ENCODE data around the gene ZNF730.
"Not testable (repeated sequence)": the region's sequence is repeated elsewhere in the genome, so short reads cannot be mapped to it uniquely, and the experiment has no call there.

Gene ZNF730

DNA sequence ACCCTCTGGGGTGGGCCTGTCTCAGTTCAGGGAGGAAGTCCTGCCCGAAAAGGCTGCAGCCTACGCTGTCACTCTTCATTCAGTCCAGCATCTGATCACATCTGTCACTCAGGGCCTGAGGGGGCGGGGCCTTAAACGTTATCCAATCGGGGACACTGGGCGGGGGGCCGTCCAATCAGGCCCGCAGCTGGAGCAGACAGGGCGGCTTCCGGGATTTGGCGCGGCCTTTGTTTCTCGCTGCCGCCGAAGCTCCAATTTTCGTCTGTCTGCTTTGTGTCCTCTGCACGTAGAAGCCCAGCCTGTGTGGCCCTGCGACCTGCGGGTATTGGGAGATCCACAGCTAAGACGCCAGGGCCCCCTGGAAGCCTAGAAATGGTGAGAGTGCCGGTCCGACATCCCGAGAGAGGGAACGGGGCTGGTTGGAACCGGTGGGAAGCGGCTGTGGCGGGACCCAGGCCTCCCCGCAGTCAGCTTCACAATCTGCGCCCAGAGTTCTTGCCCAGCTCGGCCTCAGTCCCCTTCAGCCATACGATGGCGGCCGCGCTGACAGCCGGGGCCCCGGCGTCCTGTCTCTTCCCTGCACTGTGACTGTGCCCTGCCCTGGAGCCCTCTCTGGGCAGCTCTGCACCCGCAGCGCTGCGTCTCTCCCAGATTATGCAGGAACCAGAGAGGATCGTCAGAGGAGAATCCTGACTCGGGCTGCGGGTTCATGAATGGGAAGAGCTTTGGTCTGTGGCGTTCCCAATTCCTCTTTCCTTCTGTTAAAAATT lies at the start of gene ZNF730:
Gene ZNF730, plus strand, starts transcription at position 224 of the 770 bp plus-strand sequence. Its CDS starts 149 bp downstream, at position 373.
- no peak for DNase-seq (ENCODE audit: low spot score)

DNA sequence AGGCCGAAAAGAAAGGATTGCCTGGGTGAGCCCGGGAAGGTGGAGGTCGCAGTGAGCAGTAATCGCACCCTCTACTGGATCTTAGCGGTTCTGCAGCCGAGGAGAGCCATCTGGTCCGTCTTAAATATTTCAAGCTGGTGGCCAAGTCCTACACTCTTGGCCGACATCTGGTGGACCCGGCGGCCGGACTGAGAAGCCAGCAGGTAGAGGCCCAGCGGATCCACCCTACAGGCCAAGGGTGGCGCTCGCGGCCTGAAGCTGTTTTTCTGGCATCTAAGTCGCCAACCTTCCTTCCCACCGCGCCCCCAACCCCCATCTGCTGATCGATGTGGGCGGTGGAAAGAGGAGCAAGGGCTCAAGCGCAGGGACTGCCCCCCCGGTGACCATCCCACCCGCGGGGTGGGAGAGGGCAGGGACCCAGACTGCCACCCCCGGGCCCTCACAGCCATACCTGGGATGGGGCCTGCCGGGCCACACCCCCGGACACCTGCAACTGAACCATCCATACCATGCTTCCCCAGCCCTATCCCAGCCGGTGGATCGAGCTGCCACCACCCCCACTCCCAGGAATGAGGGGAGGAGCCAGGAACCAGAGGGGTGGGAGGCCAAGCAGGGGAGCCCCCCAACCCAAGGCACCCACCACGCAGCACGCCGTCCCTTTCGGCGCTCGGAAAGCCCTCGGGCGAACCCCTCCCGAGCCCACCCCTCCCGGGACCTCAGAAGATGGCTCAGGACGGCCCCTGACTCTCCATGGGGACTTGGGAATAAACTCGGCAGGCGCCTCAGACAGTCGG lies 46.3 kb upstream of the ZNF730 start:
- no peak for DNase-seq (ENCODE audit: low spot score)

DNA sequence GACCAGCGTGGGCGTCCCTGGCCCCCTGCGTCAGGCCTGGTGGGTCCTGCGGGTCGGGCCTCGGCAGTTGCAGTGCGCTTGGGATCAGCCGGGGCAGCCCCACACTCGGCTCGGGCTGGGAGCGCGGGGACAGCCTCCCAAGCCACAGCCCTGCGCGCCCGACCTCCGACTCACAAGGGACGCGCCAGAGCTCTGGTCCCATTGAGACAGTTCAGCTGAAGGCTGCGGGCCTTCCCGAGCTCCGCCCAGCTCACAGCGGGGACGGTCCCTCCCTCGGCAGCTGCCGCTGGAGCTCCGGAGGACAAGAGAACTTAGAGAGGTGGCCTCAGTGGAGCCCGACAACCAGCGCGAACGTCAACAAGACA lies 45.7 kb upstream of the ZNF730 start:
- DNase-seq (ENCODE audit: low spot score): no peak

DNA sequence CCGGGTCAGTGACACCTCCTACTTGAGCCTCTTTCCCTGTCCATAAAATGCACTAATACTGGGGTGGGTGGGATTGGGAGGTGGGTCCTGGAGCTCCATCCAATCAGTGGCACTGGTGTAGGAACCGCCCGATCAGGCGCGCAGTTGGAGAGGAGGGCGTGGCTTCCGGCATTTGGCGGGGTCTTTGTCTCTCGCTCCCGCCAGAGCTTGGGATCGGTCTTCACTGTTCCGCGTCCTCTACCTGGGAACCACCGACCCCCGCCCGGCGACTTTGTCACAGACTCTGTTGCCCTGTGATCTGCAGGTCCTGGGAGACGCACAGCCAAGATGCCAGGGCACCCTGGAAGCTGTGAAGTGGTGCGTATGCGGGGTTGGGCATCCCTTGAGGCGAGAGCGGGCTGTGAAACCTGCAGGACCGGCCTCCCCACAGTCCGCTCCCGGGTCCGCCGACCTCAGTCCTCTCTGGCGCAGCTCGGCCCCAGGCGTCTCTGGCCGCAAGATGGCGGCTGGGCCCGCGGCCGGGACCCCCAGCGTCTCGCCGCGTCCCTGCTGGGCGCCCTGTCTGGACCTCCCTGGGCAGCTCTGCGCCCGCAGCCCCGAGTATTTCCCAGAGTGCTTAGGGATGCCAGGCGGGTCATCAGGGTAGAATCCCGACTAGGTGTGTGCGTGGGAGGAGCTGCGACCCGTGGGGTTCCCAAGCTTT lies 41.6 kb upstream of the ZNF730 start:
- DNase-seq (ENCODE audit: low spot score): no peak

DNA sequence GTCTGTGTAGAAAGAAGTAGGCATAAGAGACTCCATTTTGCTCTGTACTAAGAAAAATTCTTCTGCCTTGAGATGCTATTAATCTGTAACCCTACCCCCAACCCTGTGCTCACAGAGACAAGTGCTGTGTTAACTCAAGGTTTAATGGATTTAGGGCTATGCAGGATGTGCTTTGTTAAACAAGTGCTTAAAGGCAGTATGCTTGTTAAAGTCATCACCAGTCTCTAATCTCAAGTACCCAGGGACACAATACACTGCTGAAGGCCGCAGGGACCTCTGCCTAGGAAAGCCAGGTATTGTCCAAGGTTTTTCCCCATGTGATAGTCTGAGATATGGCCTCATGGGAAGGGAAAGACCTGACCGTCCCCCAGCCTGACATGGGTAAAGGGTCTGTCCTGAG lies 39.0 kb upstream of the ZNF730 start:
- not testable (repeated sequence) for DNase-seq (ENCODE audit: low spot score)

DNA sequence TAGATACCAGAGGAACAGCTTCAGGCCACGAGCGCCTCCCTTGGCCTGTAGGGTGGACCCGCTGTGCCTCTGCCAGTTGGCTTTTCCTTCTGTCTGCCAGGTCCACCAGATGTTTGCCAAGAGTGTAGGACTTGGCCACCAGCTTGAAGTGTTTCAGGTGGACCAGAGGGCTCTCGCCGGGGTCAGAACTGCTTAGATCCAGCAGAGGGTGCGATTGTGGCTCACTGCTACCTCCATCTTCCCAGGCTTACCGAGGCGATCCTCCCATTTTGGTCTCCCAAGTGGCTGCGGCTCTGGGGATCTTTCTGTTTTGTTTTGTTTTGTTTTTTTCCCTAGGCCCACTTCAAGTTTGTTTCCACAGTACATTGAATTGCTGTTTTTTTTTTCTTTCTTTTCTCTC lies 23.0 kb upstream of the ZNF730 start:
- no peak for DNase-seq (ENCODE audit: low spot score)

DNA sequence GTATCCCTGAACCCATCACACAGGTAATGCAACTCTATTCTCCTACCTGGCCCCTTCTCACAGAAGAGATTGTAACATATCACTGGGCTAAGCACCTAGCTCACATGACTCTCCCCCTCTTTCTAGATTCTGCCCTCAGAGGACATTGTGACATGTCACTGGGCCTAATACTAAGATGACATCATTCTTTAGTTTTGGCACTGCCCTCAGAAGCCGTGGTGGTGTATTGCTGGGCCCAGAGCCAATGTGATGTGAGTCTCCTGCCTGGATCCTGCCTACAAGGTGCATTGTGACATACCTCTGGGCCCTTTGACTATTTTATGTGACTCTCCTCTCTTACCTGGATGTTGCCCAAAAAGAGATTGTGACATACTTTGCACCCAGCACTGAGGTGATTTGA lies 21.4 kb upstream of the ZNF730 start:
- DNase-seq (ENCODE audit: low spot score): no peak

DNA sequence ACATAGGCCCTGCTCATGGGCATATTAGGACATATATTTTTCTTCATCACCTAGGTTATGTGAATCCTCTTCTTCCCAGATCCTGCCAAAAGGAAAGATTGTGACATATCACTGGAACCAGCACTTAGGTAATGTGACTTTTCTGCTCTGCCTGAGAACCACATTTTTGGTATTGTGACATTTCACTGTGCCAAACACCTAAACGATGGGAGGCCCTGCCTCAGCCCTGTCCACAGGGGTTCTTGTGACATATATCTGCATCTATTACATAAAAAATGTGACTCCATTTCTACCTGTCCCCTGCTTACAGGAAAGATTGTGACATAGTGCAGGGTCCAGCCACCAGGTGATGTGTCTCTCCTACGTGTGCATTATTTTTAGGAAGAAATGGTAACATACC lies 18.5 kb upstream of the ZNF730 start:
- no peak for DNase-seq (ENCODE audit: low spot score)

DNA sequence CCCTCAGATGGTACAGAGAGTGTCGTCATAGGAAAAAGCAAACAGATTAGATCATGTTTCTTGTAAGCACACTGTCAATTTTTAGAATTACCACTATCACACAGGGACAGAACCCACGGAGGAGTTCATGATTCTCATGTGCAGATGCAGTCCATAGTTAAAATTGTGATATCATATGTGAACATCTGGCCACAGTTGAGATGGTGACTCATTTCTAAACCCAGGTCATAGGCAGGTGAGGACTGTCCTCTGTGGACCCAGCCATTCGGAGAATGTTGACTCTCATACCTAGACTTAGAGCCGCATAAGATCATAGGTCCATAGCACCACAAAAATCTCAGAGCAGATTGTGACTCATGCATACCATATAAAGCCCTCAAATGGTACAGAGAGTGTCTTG lies 17.8 kb upstream of the ZNF730 start:
- no peak for DNase-seq (ENCODE audit: low spot score)

DNA sequence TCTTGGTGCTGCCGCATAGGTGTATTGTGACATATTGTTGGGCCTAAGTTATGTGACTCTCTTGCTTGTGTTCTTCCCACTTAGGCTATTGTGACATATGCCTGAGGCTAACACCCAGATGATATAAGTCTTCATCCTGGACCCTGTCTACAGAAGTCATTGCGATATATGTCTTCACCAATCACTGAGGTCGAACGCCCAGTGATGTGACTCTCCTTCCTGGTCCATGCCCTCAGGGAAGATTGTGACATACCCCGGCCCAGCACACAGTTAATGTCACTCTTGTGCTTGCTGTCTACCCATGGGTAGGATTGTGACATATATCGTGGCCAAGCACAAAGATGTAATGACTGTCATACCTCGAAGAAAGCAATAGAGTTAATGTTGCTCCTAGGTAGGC lies 16.9 kb upstream of the ZNF730 start:
- no peak for DNase-seq (ENCODE audit: low spot score)

DNA sequence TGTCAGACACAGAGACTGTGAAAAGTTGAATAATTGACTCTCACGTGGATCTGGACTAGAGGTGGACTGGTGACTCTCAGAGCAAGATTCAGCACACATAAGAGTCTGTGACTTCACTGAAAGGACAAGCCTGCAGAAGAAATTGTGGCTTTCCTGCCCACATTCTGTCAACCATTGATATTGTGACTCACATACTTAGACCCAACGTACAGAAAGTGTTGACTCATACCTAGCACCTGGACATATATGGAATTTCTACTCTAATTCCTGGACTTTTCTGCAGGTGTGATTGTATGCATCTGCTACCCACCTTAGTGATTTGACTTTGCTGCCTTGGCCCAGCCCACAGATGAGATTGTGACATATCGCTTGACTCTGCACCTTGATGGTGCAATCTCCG lies 15.6 kb upstream of the ZNF730 start:
- no peak for DNase-seq (ENCODE audit: low spot score)

DNA sequence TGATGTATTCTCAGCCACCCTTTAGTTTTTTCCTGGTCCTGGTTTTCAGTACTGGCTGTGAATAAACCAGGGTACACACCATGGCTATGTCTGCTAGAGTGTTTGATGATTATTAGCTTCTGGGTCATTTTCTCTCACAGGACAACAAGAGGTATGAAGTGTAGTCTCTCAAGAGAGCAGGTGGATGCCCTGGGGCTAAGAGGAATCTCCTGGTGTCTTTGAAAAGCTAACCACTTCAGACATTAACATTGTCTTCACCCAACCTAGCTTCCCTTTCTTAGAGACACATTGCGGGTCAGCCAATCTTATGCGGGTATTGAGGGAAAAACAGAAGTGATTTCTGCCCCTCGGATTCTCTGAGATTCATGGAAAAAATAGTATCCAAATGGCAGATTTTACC lies 1.6 kb downstream of the ZNF730 start:
- no peak for DNase-seq (ENCODE audit: low spot score)

DNA sequence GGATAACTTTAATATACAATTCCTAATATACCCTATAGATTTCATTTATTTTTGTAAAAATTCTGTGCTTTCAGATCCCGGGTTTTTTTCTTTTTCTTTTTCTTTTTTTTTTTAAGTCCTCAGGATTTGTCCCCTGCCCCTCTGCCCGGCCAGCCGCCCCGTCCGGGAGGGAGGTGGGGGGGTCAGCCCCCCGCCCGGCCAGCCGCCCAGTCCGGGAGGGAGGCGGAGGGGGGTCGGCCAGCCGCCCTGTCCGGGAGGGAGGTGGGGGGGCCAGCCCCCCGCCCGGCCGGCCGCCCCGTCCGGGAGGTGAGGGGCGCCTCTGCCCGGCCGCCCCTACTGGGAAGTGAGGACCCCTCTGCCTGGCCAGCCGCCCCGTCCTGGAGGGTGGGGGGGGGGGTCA lies 17.4 kb downstream of the ZNF730 start:
- DNase-seq (ENCODE audit: low spot score): not testable (repeated sequence)

DNA sequence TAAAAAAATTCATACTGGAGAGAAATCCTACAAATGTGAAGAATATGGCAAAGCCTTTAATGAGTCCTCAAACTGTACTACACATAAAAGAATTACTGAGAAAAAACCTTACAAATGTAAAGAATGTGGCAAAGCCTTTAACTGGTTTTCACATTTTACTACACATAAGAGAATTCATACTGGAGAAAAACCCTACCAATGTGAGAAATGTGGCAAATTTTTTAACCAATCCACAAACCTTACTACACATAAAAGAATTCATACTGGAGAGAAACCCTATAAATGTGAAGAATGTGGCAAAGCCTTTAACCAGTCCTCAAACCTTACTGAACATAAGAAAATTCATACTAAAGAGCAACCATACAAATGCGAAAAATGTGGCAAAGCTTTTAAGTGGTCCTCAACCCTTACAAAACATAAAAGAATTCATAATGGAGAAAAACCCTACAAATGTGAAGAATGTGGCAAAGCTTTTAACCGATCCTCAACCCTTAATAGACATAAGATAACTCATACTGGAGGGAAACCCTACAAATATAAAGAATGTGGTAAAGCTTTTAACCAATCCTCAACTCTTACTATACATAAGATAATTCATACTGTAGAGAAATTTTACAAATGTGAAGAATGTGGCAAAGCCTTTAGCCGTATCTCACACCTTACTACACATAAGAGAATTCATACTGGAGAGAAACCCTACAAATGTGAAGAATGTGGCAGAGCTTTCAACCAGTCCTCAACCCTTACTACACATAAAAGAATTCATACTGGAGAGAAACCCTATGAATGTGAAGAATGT lies 29.0 kb downstream of the ZNF730 start:
- no peak for DNase-seq (ENCODE audit: low spot score)

DNA sequence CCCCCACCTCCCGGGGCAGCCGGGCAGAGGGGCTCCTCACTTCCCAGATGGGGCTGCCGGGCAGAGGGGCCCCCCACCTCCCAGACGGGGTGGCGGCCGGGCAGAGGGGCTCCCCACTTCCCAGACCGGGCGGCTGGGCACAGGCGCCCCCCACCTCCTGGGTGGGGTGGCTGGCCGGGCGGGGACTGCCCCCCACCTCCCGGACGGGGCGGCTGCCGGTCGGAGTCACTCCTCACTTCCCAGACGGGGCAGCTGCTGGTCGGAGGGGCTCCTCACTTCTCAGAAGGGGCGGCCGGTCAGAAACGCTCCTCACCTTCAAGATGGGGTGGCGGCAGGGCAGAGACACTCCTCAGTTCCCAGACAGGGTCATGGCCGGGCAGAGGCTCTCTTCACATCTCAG lies 43.9 kb downstream of the ZNF730 start:
- DNase-seq (ENCODE audit: low spot score): no peak

DNA sequence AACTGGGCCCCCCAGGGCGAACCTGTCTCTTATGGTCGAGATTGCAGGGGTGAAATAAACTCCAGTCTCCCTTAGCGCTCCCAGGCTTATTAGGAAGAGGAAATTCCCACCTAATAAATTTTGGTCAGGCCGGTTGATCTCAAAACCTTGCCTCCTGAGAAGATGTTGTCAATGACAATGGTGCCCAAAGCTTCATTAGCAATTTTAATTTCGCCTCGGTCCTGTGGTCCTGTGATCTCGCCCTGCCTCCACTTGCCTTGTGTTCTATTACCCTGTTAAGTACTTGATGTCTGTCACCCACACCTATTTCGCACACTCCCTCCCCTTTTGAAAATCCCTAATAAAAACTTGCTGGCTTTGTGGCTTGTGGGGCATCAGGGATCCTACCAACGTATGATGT lies 51.5 kb downstream of the ZNF730 start:
- DNase-seq (ENCODE audit: low spot score): not testable (repeated sequence)

DNA sequence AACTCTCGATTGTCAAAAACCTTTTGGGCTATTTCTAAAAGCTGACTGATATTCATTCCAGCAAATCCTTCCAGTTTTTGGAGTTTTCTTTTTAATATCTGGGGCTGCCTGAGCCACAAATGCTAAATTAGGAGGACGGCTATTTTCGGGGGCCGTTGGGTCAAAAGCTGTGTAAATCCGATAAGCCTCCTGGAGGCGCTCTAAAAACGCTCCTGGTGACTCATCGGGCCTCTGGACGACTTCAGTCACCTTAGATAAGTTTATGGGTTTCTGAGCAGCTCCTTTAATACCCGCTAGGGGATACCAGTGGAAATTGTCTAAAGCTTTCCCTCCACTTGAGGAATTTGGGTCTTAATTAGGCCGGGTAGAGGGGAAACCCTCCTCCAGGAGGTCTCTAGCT lies 66.4 kb downstream of the ZNF730 start:
- DNase-seq (ENCODE audit: low spot score): no peak

DNA sequence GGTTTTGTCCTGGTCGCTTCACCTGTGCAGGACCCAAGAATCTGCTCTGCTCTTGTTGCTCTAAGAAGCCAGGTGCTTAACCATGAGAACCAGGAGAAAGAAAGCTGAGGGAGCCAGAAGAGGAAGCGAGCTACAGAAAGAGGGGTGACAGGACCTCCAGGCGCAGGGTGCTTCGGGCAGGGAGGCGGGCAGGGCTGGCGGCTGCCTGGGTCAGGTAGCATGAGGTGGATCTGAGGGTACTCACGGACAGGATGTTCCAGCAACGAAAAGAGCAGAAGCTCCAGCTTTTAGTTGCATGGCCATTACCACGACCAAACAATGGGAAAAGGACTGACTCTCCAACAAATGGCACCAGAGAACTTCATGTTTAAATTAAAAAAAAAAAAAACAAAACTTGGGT lies 73.5 kb downstream of the ZNF730 start:
- DNase-seq (ENCODE audit: low spot score): no peak
